ENCODE data around the gene COPG1. TPM values are rescaled to one million over a fixed set of nuclear protein-coding genes. Genes with fewer than 3 reads are reported as not detected.

The COPG1 gene
- total RNA-seq, 3 donors from 2014 or later, result 82.6 to 121 (median 102) TPM

- intact Hi-C loops (cut with DNase I; ENCODE audit: low total_unique reads), result no loop called here
- no peak overlapping the region for H3K4me3 ChIP-seq
- no peaks in the 10 kb centered on the region for H3K9me3 ChIP-seq
- no peak for DNase-seq (ENCODE audit: low spot score in 2 of 2)
- no peaks in the 10 kb centered on the region for H3K4me1 ChIP-seq
- H3K27ac ChIP-seq, result no peak overlapping the region
- H3K36me3 ChIP-seq, result no peaks in the 10 kb centered on the region
- H3K27me3 ChIP-seq, result no peaks in the 10 kb centered on the region
- no peak for TF ChIP-seq CTCF (IDR thresholded peaks at IDR 0.05)
- no peak for TF ChIP-seq POLR2A (IDR thresholded peaks at IDR 0.05)
- no peak for TF ChIP-seq POLR2AphosphoS5 (IDR thresholded peaks at IDR 0.05)
Observed at GRCh38 chr3:129235344-129235917, 14.0 kb upstream of the COPG1 start.

- Histone ChIP-seq H3K4me1 (no peaks in the 10 kb centered on the region), H3K27me3 (no peaks in the 10 kb centered on the region), H3K4me3 (no peak overlapping the region), H3K27ac (no peak overlapping the region), H3K9me3 (no peaks in the 10 kb centered on the region), H3K36me3 (no peaks in the 10 kb centered on the region)
- TF ChIP-seq POLR2AphosphoS5 (IDR thresholded peaks at IDR 0.05), result no peak
- no peak for TF ChIP-seq POLR2A (IDR thresholded peaks at IDR 0.05)
- TF ChIP-seq CTCF (IDR thresholded peaks at IDR 0.05), result no peak
- intact Hi-C loops (cut with DNase I; ENCODE audit: low total_unique reads), result no loop called here
- DNase-seq (ENCODE audit: low spot score in 2 of 2), result no peak
Observed at GRCh38 chr3:129238945-129239705, 10.3 kb upstream of the COPG1 start.

DNA sequence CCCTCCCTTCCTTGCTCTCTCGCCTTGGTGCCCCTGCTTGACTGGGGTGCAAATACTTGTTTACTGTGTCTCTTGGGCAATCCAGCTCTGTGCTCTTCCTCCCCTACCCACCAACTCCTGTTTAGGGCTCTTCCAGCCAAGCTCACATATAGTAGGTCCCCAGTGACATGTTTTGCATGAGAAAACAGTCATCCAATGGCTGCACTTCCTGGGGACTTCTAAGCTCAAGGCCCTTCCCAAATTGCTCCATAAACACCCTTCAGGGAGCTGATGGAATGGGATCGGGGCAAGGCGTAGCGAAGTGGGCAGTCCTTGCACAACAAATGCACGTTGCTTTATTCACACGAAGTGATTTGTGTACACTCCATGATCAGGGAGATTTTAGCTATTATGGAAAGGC is 9.4 kb upstream of the COPG1 start:
- no peak for DNase-seq (ENCODE audit: low spot score in 2 of 2)
- Histone ChIP-seq H3K4me3 (no peak overlapping the region), H3K27ac (no peak overlapping the region), H3K9me3 (no peaks in the 10 kb centered on the region), H3K36me3 (no peaks in the 10 kb centered on the region), H3K4me1 (no peaks in the 10 kb centered on the region), H3K27me3 (no peaks in the 10 kb centered on the region)
- intact Hi-C loops (cut with DNase I; ENCODE audit: low total_unique reads), result no loop called here
- TF ChIP-seq POLR2A (IDR thresholded peaks at IDR 0.05) (no peak), POLR2AphosphoS5 (IDR thresholded peaks at IDR 0.05) (no peak), CTCF (IDR thresholded peaks at IDR 0.05) (no peak)

DNA sequence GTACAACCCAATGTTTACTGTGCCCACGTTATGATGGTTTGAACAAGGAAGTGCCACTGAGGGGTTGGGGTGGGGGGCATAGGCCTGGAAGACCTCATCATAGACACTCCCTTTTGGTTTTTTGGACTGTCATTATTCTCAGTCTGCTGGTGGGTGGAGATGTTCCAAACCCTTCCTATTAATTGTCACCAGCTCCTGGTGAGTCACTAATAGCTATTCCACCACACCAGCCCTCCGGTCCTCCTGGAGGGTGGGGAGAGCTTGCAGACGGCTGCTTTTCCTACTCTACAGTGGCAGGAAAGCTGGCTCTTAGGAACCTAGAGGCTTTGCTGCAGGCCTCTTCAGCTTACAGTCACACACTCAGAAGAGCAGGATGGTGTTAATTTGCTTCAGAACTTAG is 9.0 kb upstream of the COPG1 start:
- intact Hi-C loops (cut with DNase I; ENCODE audit: low total_unique reads), result no loop called here
- H3K4me1 ChIP-seq, result no peaks in the 10 kb centered on the region

More for the DNA sequence above, 9.0 kb upstream of the COPG1 start:
- TF ChIP-seq CTCF (IDR thresholded peaks at IDR 0.05) (no peak), POLR2AphosphoS5 (IDR thresholded peaks at IDR 0.05) (no peak), POLR2A (IDR thresholded peaks at IDR 0.05) (no peak)
- DNase-seq (ENCODE audit: low spot score in 2 of 2), result no peak
- Histone ChIP-seq H3K27me3 (no peaks in the 10 kb centered on the region), H3K36me3 (no peaks in the 10 kb centered on the region), H3K9me3 (no peaks in the 10 kb centered on the region), H3K27ac (no peak overlapping the region), H3K4me3 (no peak overlapping the region)

Data from breast epithelium (tissue), 4 donors.